GM12865 (cell line): Measurements from ENCODE around the gene CCDC85A.

Source experiments
- DNase-seq: peaks from one replicate; pipeline ENCODE4 v3.0.0; 2010; ENCODE audit warnings: low read depth
- H3K4me3 ChIP-seq: 2 replicates; pipeline ENCODE4 v1.5.1; 2011; ENCODE audit warnings: mild to moderate bottlenecking, low read depth, low read length, control low read depth
- TF ChIP-seq, protein P1 (sequence below): IDR thresholded peaks from 2 replicates; pipeline ENCODE4 v1.5.1; 2011; ENCODE audit warnings: low read length, control low read depth, low read depth, inconsistent platforms; ENCODE audit not compliant: insufficient read depth; ENCODE audit errors: missing control alignments

CCDC85A gene

DNA sequence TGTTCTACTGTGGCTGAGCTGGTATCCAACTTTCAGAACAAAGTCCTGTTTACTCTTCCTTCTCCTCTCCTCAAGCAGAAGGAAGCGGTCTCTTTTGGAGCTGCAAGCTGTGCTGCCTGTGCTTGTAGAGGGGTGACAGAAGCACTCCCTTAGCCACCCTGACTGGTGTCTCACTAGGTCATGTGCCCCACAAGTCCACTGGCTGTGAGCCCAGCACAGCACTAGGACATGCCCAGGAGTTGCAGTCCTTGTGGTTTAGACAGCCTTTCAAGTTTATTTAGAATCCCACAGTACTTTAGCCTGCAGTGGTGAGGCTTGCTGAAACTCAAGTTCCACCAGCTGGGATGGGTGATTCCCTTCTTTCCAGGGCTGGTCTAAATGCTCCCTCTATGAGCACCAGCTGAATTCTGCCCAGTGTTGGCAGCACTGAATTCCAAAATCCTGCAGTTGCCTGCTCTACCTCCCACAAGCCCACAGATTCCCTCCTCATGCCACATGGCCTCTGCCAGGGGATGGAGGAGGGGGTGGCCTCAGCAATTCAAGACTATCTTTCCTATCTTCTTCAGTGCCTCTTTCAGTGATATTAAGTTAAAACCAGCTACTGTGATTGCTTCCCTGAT, 61.2 kb downstream of the CCDC85A start:
- no peak for DNase-seq
- H3K4me3 ChIP-seq: no peak overlapping the region
- TF ChIP-seq, protein P1, sequence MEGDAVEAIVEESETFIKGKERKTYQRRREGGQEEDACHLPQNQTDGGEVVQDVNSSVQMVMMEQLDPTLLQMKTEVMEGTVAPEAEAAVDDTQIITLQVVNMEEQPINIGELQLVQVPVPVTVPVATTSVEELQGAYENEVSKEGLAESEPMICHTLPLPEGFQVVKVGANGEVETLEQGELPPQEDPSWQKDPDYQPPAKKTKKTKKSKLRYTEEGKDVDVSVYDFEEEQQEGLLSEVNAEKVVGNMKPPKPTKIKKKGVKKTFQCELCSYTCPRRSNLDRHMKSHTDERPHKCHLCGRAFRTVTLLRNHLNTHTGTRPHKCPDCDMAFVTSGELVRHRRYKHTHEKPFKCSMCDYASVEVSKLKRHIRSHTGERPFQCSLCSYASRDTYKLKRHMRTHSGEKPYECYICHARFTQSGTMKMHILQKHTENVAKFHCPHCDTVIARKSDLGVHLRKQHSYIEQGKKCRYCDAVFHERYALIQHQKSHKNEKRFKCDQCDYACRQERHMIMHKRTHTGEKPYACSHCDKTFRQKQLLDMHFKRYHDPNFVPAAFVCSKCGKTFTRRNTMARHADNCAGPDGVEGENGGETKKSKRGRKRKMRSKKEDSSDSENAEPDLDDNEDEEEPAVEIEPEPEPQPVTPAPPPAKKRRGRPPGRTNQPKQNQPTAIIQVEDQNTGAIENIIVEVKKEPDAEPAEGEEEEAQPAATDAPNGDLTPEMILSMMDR: no peak

DNA sequence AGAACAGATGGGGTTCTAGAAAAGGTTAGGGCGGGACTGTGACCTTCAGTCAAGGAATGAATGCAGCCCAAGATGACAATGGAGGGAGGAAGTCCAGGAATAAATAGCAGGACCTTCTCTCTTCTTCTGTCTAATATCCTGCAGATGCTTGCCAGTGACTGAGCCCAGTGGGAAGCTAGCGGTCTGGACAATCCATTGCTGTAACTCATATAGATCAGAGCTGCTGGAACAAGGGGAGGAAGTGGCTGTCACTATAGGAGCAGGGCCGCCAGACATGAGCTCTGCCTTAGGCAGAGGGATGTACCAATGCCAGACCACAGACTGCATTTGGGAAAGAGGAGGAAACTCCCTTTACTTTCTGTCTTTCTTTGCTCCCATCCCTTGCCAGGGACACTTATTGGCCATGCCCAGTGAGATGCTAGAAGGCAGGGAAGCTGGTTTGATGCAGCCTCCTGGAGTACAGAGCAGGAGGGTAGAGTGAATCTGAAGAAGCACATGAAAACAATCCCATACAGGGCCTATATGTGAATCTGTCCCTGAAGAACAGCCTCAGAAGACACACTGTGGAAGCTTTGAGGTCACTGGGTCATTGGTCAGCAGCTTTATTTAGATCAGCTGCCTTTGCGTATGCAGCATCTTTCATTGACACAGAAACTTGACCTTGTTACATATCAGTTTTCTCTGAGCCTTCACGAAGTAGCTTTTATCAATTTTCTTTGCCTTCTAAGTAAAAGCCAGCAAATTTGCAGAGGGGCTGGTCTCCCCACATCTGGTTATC, 65.4 kb downstream of the CCDC85A start:
- TF ChIP-seq, protein P1: no peak
- no peak overlapping the region for H3K4me3 ChIP-seq
- DNase-seq: no peak

DNA sequence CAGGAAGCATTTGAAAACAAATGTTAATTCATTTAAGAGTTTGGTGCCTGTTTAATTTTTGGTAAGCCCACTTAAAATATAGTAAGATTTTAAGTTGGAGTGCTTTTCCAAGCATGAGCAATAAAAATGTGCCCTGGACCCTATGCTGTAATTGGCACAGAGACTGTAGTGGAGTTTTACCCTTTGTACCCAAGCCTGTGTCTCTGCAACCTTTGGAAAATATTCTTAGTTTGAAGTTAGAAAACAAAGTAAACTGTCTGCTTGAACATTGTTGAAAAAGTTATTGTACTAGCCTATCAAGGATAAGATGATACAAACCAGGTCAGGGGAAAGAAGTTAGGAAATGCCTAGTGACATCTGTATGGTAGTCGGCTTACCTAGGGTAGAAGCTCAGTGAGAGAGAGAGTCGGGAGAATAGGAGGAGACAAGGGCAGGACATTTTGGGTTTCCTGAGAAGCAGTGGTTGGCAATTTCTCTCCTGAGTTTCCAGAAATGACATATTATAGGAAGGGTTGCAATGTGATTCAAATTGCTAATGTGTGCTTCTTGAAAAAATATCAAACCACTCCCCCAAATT, 66.5 kb downstream of the CCDC85A start:
- H3K4me3 ChIP-seq: no peak overlapping the region
- no peak for DNase-seq
- TF ChIP-seq, protein P1: no peak

DNA sequence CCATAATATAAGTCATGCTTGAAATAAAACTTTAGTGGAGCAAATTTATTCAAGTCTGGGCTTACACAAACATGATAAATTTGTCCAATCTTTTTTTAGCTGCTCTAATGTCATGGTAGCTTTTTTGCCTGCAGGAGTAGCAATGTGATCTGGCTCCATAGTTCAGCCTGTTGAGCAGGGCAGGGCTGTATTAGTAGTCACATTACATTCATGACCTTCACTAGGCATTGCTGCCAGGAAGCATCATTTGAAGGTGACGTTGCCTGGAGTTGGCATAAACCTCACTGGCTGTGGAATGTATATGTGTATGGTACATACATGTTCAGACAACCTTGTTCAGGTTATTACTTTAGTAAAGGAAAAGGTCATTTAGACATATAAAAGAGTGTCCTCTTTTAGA, 76.6 kb downstream of the CCDC85A start:
- no peak for DNase-seq
- TF ChIP-seq, protein P1: no peak
- no peak overlapping the region for H3K4me3 ChIP-seq

DNA sequence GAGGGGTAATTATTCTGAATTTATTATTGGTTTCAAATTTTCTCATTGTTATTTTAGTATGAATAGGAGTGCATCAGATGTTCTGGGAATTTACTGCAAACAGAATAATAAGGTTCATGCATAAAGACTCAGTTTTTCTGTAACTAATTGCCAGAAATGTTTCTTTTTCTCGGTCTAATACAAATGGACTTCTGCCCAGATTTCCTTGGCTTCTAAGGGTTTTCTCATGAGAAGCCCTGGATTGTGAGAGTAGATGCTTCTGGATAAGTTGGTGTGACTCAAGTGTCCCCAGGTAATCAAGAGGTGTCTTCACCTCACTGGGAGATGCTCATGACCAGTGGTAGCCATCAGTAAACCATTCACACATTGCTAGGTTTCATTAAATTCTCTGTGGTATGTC, 78.5 kb downstream of the CCDC85A start:
- H3K4me3 ChIP-seq: no peak overlapping the region
- DNase-seq: no peak
- TF ChIP-seq, protein P1: no peak

DNA sequence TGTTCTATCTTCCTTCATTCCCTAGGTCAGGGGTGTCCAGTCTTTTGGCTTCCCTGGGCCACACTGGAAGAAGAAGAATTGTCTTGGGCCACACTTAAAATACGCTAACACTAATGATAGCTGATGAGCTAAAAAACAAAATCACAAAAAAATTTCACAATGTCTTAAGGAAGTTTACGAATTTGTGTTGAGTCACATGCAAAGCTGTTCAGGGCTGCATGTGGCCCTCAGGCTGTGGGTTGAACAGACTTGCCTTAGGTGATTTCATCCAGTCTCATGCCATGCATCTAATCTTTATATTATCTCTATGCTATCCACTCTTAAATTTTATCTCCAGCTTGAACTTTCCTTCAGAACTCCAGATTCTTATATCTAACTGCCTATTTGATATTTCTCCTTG, 80.1 kb downstream of the CCDC85A start:
- no peak overlapping the region for H3K4me3 ChIP-seq
- no peak for DNase-seq
- TF ChIP-seq, protein P1: no peak
